IPS DF 4.7 (cell line): ENCODE data around the gene SUSD1.
"Not testable (repeated sequence)": the region's sequence is repeated elsewhere in the genome, so short reads cannot be mapped to it uniquely, and the experiment has no call there.

ENCODE experiments used
- DNase-seq: peaks from one replicate; pipeline ENCODE4 v3.0.0-alpha.2; 2013; ENCODE audit warnings: low spot score; ENCODE audit errors: extremely low read depth

The SUSD1 gene

GRCh38 chr9:112174222-112174964 lies 704 bp downstream of the SUSD1 start:
- no peak for DNase-seq

GRCh38 chr9:112173489-112174221 lies 1.4 kb downstream of the SUSD1 start:
- no peak for DNase-seq

- DNase-seq, result no peak
Measured at GRCh38 chr9:112170968-112171367, 4.1 kb downstream of the SUSD1 start.

- no peak for DNase-seq
Measured at GRCh38 chr9:112170235-112170634, 4.9 kb downstream of the SUSD1 start.

- DNase-seq, result no peak
Measured at GRCh38 chr9:112169368-112169767, 5.7 kb downstream of the SUSD1 start.

- DNase-seq, result no peak
Measured at GRCh38 chr9:112168197-112168596, 6.9 kb downstream of the SUSD1 start.

GRCh38 chr9:112166176-112167140 lies 8.6 kb downstream of the SUSD1 start:
- no peak for DNase-seq

- no peak for DNase-seq
Measured at GRCh38 chr9:112162621-112163413, 12.3 kb downstream of the SUSD1 start.

GRCh38 chr9:112159781-112160180 lies 15.3 kb downstream of the SUSD1 start:
- DNase-seq, result no peak

- no peak for DNase-seq
Measured at GRCh38 chr9:112158656-112159367, 16.3 kb downstream of the SUSD1 start.

- DNase-seq, result no peak
Measured at GRCh38 chr9:112157961-112158360, 17.1 kb downstream of the SUSD1 start.

- no peak for DNase-seq
Measured at GRCh38 chr9:112157087-112157486, 18.0 kb downstream of the SUSD1 start.

GRCh38 chr9:112149211-112149610 lies 25.9 kb downstream of the SUSD1 start:
- DNase-seq, result no peak

GRCh38 chr9:112145886-112146285 lies 29.2 kb downstream of the SUSD1 start:
- DNase-seq, result peak; percentile 46

GRCh38 chr9:112144807-112145206 lies 30.3 kb downstream of the SUSD1 start:
- no peak for DNase-seq

- no peak for DNase-seq
Measured at GRCh38 chr9:112142420-112142819, 32.7 kb downstream of the SUSD1 start.

- DNase-seq, result no peak
Measured at GRCh38 chr9:112140936-112141335, 34.2 kb downstream of the SUSD1 start.

GRCh38 chr9:112137066-112137465 lies 38.0 kb downstream of the SUSD1 start:
- DNase-seq, result no peak

- DNase-seq, result no peak
Measured at GRCh38 chr9:112135706-112136105, 39.4 kb downstream of the SUSD1 start.

GRCh38 chr9:112133806-112134205 lies 41.3 kb downstream of the SUSD1 start:
- not testable (repeated sequence) for DNase-seq
